GM18499 (cell line): ENCODE results near the gene NEURL1B.

Source experiments
- ATAC-seq: cut with Tn5 transposase; IDR thresholded peaks from one replicate; pipeline ENCODE4 v1.9.1; 2021; ENCODE audit warnings: moderate number of reproducible peaks; ENCODE audit not compliant: insufficient read depth, unreplicated experiment

Gene NEURL1B

GRCh38 chr5:172632346-172633092, 8.5 kb upstream of the NEURL1B start:
- ATAC-seq, result no peak

- ATAC-seq, result no peak
These were observed 7.6 kb upstream of the NEURL1B start for GRCh38 chr5:172633403-172633970.

GRCh38 chr5:172634106-172634899, 6.8 kb upstream of the NEURL1B start:
- no peak for ATAC-seq

- ATAC-seq, result no peak
These were observed 6.0 kb upstream of the NEURL1B start for GRCh38 chr5:172635038-172635437.

- no peak for ATAC-seq
These were observed 4.6 kb upstream of the NEURL1B start for GRCh38 chr5:172636279-172637050.

GRCh38 chr5:172637110-172637580, 3.9 kb upstream of the NEURL1B start:
- ATAC-seq, result no peak

- no peak for ATAC-seq
These were observed 3.3 kb upstream of the NEURL1B start for GRCh38 chr5:172637740-172638139.

- ATAC-seq, result no peak
These were observed 2.8 kb upstream of the NEURL1B start for GRCh38 chr5:172638209-172638768.

- no peak for ATAC-seq
These were observed 924 bp upstream of the NEURL1B start for GRCh38 chr5:172640139-172640538.

- ATAC-seq, result no peak
These were observed 442 bp downstream of the NEURL1B start for GRCh38 chr5:172641359-172642050.

GRCh38 chr5:172642051-172642409, 967 bp downstream of the NEURL1B start:
- no peak for ATAC-seq

- ATAC-seq, result no peak
These were observed 1.4 kb downstream of the NEURL1B start for GRCh38 chr5:172642486-172642885.

GRCh38 chr5:172642926-172643871, 2.1 kb downstream of the NEURL1B start:
- no peak for ATAC-seq

- no peak for ATAC-seq
These were observed 3.2 kb downstream of the NEURL1B start for GRCh38 chr5:172644266-172644665.

- ATAC-seq, result no peak
These were observed 3.6 kb downstream of the NEURL1B start for GRCh38 chr5:172644711-172645110.

GRCh38 chr5:172645271-172646055, 4.4 kb downstream of the NEURL1B start:
- ATAC-seq, result no peak

GRCh38 chr5:172646716-172647285, 5.7 kb downstream of the NEURL1B start:
- no peak for ATAC-seq
